Left lung (tissue), 10 donors: ENCODE results near the gene SLC19A1. TPM values are rescaled to one million over a fixed set of nuclear protein-coding genes. Genes with fewer than 3 reads are reported as not detected.
A peak's percentile ranks its signal among the peaks of the same experiment; 100 is the strongest.

ENCODE experiments used
- ATAC-seq: fragments of 200-7000 bp; cut with Tn5 transposase; one replicate; pipeline ENCODE4 v1.9.1; 2020; ENCODE audit warnings: moderate library complexity
- DNase-seq, 4 donors: peaks; one replicate each; pipeline ENCODE4 v3.0.0-alpha.2; 2013 to 2020
- H3K27ac ChIP-seq, 2 donors: fragments of 200-600 bp; sonication (generic) in 1 of 2; one replicate each; pipeline versions ENCODE4 v1.5.0 to v1.8.0; 2020 to 2021
- H3K27me3 ChIP-seq, 2 donors: fragments of 200-600 bp; sonication (generic) in 1 of 2; one replicate each; pipeline versions ENCODE4 v1.5.0 to v1.8.0; 2020 to 2021
- H3K36me3 ChIP-seq, 2 donors: fragments of 200-600 bp; sonication (generic) in 1 of 2; one replicate each; pipeline versions ENCODE4 v1.5.0 to v1.8.0; 2020 to 2021
- H3K4me1 ChIP-seq, 2 donors: fragments of 200-600 bp; one replicate each; pipeline ENCODE4 v1.8.0; 2021
- H3K4me3 ChIP-seq, 2 donors: fragments of 200-600 bp; sonication (generic) in 1 of 2; one replicate each; pipeline versions ENCODE4 v1.5.0 to v1.8.0; 2020 to 2021; ENCODE audit warnings: mild to moderate bottlenecking in 1 of 2
- H3K9me3 ChIP-seq, 2 donors: fragments of 200-600 bp; sonication (generic) in 1 of 2; one replicate each; pipeline versions ENCODE4 v1.5.0 to v1.8.0; 2020 to 2021
- CTCF ChIP-seq, 2 donors: fragments of 200-600 bp; sonication (generic) in 1 of 2; IDR thresholded peaks; one replicate each; pipeline versions ENCODE4 v1.5.0 to v1.8.0; 2021; ENCODE audit warnings: antibody characterized with exemption in 2 of 2
- intact Hi-C, 2 donors: fragments of 100-400 bp; cut with DNase I; formaldehyde crosslinking; loops; one replicate each; pipeline versions ENCODE4 v1.11.2 to v1.14.2; 2022
- polyA plus RNA-seq, 6 donors: library from polyadenylated mRNA; unstranded; fragments of 120-200 nt; gene quantifications; one replicate each; pipeline ENCODE4 v1.2.1, GENCODE V29; 2013; ENCODE audit not compliant: insufficient read length in 6 of 6
- total RNA-seq, 2 donors: library from RNA; stranded (reverse); fragmentation: NEBNext Ultra II Directional; extraction: Animal tissue kit (Norgen Biotek cat#: 25700); gene quantifications; one replicate each; pipeline ENCODE4 v1.2.1, GENCODE V29; 2021
- donor health status: DM: no; HTN: yes; CAD: no.
- donor health status: DM: no; HTN: no; CAD: no.

The SLC19A1 gene
- total and polyA plus RNA-seq, 8 donors, result 22.4 to 50.4 (median 27.2) TPM

GRCh38 chr21:45580181-45580575 lies 37.9 kb upstream of the SLC19A1 start:
- no peak for ATAC-seq
- intact Hi-C loops, result no loop called here
- H3K4me1 ChIP-seq, result no peaks in the 10 kb centered on the region
- H3K4me3 ChIP-seq, result no peak overlapping the region
- DNase-seq, result peak in 1 of 4 donors; percentile 1
- H3K9me3 ChIP-seq, result peaks cover 0 to 12% of the 10 kb centered on the region in 2 donors
- no peaks in the 10 kb centered on the region for H3K36me3 ChIP-seq
- no peak for TF ChIP-seq CTCF (IDR thresholded peaks at IDR 0.05)
- no peak overlapping the region for H3K27ac ChIP-seq
- H3K27me3 ChIP-seq, result peaks cover 0 to 33% of the 10 kb centered on the region in 2 donors

GRCh38 chr21:45579383-45580180 lies 37.3 kb upstream of the SLC19A1 start:
- ATAC-seq (no peak), DNase-seq (peak in 1 of 4 donors; percentile 21)
- Histone ChIP-seq H3K27me3 (peaks cover 0 to 38% of the 10 kb centered on the region in 2 donors), H3K9me3 (peaks cover 0 to 11% of the 10 kb centered on the region in 2 donors), H3K27ac (no peak overlapping the region), H3K36me3 (no peaks in the 10 kb centered on the region), H3K4me3 (no peak overlapping the region), H3K4me1 (no peaks in the 10 kb centered on the region)
- TF ChIP-seq CTCF (IDR thresholded peaks at IDR 0.05), result no peak
- intact Hi-C loops, result no loop called here

- Histone ChIP-seq H3K27ac (no peak overlapping the region), H3K27me3 (peaks cover 0 to 44% of the 10 kb centered on the region in 2 donors), H3K4me1 (no peaks in the 10 kb centered on the region), H3K36me3 (no peaks in the 10 kb centered on the region), H3K4me3 (no peak overlapping the region), H3K9me3 (peaks cover 0 to 10% of the 10 kb centered on the region in 2 donors)
- intact Hi-C loops, result no loop called here
- ATAC-seq (no peak), DNase-seq (no peak)
- TF ChIP-seq CTCF (IDR thresholded peaks at IDR 0.05), result no peak
Observed at GRCh38 chr21:45578811-45579381, 36.7 kb upstream of the SLC19A1 start.

- no peaks in the 10 kb centered on the region for H3K4me1 ChIP-seq
- ATAC-seq (peak; percentile 81), DNase-seq (peak in 2 of 4 donors; percentile 41 to 69)
- no peak for TF ChIP-seq CTCF (IDR thresholded peaks at IDR 0.05)
- H3K4me3 ChIP-seq, result no peak overlapping the region
- no peak overlapping the region for H3K27ac ChIP-seq
- H3K9me3 ChIP-seq, result peaks cover 0 to 7% of the 10 kb centered on the region in 2 donors
- H3K27me3 ChIP-seq, result peaks cover 0 to 45% of the 10 kb centered on the region in 2 donors
- H3K36me3 ChIP-seq, result no peaks in the 10 kb centered on the region
- intact Hi-C loops, result no loop called here
Observed at GRCh38 chr21:45578176-45578801, 36.0 kb upstream of the SLC19A1 start.

- no peak for TF ChIP-seq CTCF (IDR thresholded peaks at IDR 0.05)
- Histone ChIP-seq H3K9me3 (peaks cover 0 to 2% of the 10 kb centered on the region in 2 donors), H3K27me3 (peaks cover 0 to 45% of the 10 kb centered on the region in 2 donors), H3K4me1 (no peaks in the 10 kb centered on the region), H3K36me3 (no peaks in the 10 kb centered on the region), H3K4me3 (no peak overlapping the region), H3K27ac (no peak overlapping the region)
- peak in 1 of 4 donors; percentile 26 for DNase-seq
- intact Hi-C loops, result no loop called here
- ATAC-seq, result no peak
Observed at GRCh38 chr21:45577801-45578175, 35.5 kb upstream of the SLC19A1 start.
